ENCODE data around the gene PNLIPRP2. TPM values are rescaled to one million over a fixed set of nuclear protein-coding genes. Genes with fewer than 3 reads are reported as not detected.

The PNLIPRP2 gene
- polyA plus RNA-seq, 1 experiment, result not detected

GRCh38 chr10:116660860-116661259 lies 40.1 kb downstream of the PNLIPRP2 start:
- H3K4me3 ChIP-seq (ENCODE audit: low read depth, low read length), result no peak overlapping the region
- DNase-seq (ENCODE audit: low read depth, low spot score), result no peak
- ChIA-PET CTCF (interaction anchor here (0.7 to 1.5 kb wide), 5 partner anchors 30 to 139 kb away, joined by 3 to 6 read pairs (median 4); no protein-coding TSS in a partner anchor), POLR2A (no interaction called here)
- peaks cover 6% of the 10 kb centered on the region for H3K27me3 ChIP-seq (ENCODE audit: control insufficient read depth, insufficient read depth, low read length)
- H3K27ac ChIP-seq (ENCODE audit: low read depth, low read length), result no peak overlapping the region
- TF ChIP-seq CTCF (IDR thresholded peaks at IDR 0.05; ENCODE audit: low read depth, low read length), result no peak
- H3K9me3 ChIP-seq (ENCODE audit: control insufficient read depth, insufficient read depth, low read length), result no peaks in the 10 kb centered on the region

GRCh38 chr10:116663342-116663741 lies 42.6 kb downstream of the PNLIPRP2 start:
- POLR2A ChIA-PET, result interaction anchor here (0.7 kb wide), 2 partner anchors 126 to 313 kb away, joined by 6 to 7 read pairs; no protein-coding TSS in a partner anchor
- H3K27me3 ChIP-seq (ENCODE audit: control insufficient read depth, insufficient read depth, low read length), result peaks cover 2% of the 10 kb centered on the region
- no peak for DNase-seq (ENCODE audit: low read depth, low spot score)
- CTCF ChIA-PET, result interaction anchor here (1.7 to 2.1 kb wide), 2 partner anchors 19 to 125 kb away, joined by 12 to 13 read pairs; no protein-coding TSS in a partner anchor
- no peak overlapping the region for H3K4me3 ChIP-seq (ENCODE audit: low read depth, low read length)
- no peak for TF ChIP-seq CTCF (IDR thresholded peaks at IDR 0.05; ENCODE audit: low read depth, low read length)
- peaks cover 3% of the 10 kb centered on the region; the same call in 1 of the 2 replicates for H3K9me3 ChIP-seq (ENCODE audit: control insufficient read depth, insufficient read depth, low read length)
- no peak overlapping the region for H3K27ac ChIP-seq (ENCODE audit: low read depth, low read length)

GRCh38 chr10:116664631-116665030 lies 43.9 kb downstream of the PNLIPRP2 start:
- ChIA-PET POLR2A (no interaction called here), CTCF (interaction anchor here (1.0 to 2.1 kb wide), 2 partner anchors 17 to 124 kb away, joined by 3 to 13 read pairs; no protein-coding TSS in a partner anchor)
- no peak for DNase-seq (ENCODE audit: low read depth, low spot score)
- peaks cover 3% of the 10 kb centered on the region; the same call in 1 of the 2 replicates for H3K9me3 ChIP-seq (ENCODE audit: control insufficient read depth, insufficient read depth, low read length)
- no peak overlapping the region for H3K27ac ChIP-seq (ENCODE audit: low read depth, low read length)
- no peaks in the 10 kb centered on the region for H3K27me3 ChIP-seq (ENCODE audit: control insufficient read depth, insufficient read depth, low read length)
- no peak overlapping the region for H3K4me3 ChIP-seq (ENCODE audit: low read depth, low read length)
- no peak for TF ChIP-seq CTCF (IDR thresholded peaks at IDR 0.05; ENCODE audit: low read depth, low read length)

GRCh38 chr10:116665541-116666125 lies 44.9 kb downstream of the PNLIPRP2 start:
- no peak for TF ChIP-seq CTCF (IDR thresholded peaks at IDR 0.05; ENCODE audit: low read depth, low read length)
- DNase-seq (ENCODE audit: low read depth, low spot score), result no peak
- CTCF ChIA-PET, result interaction anchor here (0.9 to 2.1 kb wide), 2 partner anchors 16 kb away, joined by 3 to 13 read pairs; no protein-coding TSS in a partner anchor
- POLR2A ChIA-PET, result no interaction called here
- Histone ChIP-seq H3K27ac (ENCODE audit: low read depth, low read length) (no peak overlapping the region), H3K9me3 (ENCODE audit: control insufficient read depth, insufficient read depth, low read length) (peaks cover 3% of the 10 kb centered on the region; the same call in 1 of the 2 replicates), H3K27me3 (ENCODE audit: control insufficient read depth, insufficient read depth, low read length) (no peaks in the 10 kb centered on the region), H3K4me3 (ENCODE audit: low read depth, low read length) (peak overlapping the region; percentile 31)

- POLR2A ChIA-PET, result no interaction called here
- TF ChIP-seq CTCF (IDR thresholded peaks at IDR 0.05; ENCODE audit: low read depth, low read length), result no peak
Observed at GRCh38 chr10:116667484-116667883, 46.7 kb downstream of the PNLIPRP2 start.

More at GRCh38 chr10:116667484-116667883, 46.7 kb downstream of the PNLIPRP2 start:
- Histone ChIP-seq H3K4me3 (ENCODE audit: low read depth, low read length) (no peak overlapping the region), H3K9me3 (ENCODE audit: control insufficient read depth, insufficient read depth, low read length) (peaks cover 3% of the 10 kb centered on the region; the same call in 1 of the 2 replicates), H3K27me3 (ENCODE audit: control insufficient read depth, insufficient read depth, low read length) (no peaks in the 10 kb centered on the region), H3K27ac (ENCODE audit: low read depth, low read length) (no peak overlapping the region)
- CTCF ChIA-PET, result interaction anchor here (2.6 kb wide), 1 partner anchor 121 kb away, joined by 7 read pairs; no protein-coding TSS in a partner anchor
- no peak for DNase-seq (ENCODE audit: low read depth, low spot score)
